Left ventricle myocardium inferior (tissue), 1 donor: ENCODE measurements around the gene CEP95. TPM values are rescaled to one million over a fixed set of nuclear protein-coding genes. Genes with fewer than 3 reads are reported as not detected.
"Not testable (repeated sequence)": the region's sequence is repeated elsewhere in the genome, so short reads cannot be mapped to it uniquely, and the experiment has no call there.

Source experiments
- DNase-seq: peaks from one replicate; pipeline ENCODE4 v3.0.0-alpha.2; 2020
- H3K27ac ChIP-seq: fragments of 200-600 bp; replicated peaks from 2 replicates; pipeline ENCODE4 v1.8.0; 2021
- H3K27me3 ChIP-seq: fragments of 200-600 bp; 2 replicates; pipeline ENCODE4 v1.8.0; 2021; ENCODE audit warnings: low read depth
- H3K36me3 ChIP-seq: fragments of 200-600 bp; 2 replicates; pipeline ENCODE4 v1.8.0; 2021
- H3K4me1 ChIP-seq: fragments of 200-600 bp; 2 replicates; pipeline ENCODE4 v1.8.0; 2021
- H3K4me3 ChIP-seq: fragments of 200-600 bp; 2 replicates; pipeline ENCODE4 v1.8.0; 2021; ENCODE audit warnings: mild to moderate bottlenecking, moderate library complexity
- H3K9me3 ChIP-seq: fragments of 200-600 bp; replicated peaks from 2 replicates; pipeline ENCODE4 v1.8.0; 2021
- intact Hi-C: fragments of 100-400 bp; cut with micrococcal nuclease; formaldehyde crosslinking; loops from one replicate; pipeline ENCODE4 v1.11.0; 2022
- total RNA-seq: library from RNA; stranded (reverse); fragmentation: NEBNext Ultra II Directional; extraction: Animal tissue kit (Norgen Biotek cat#: 25700); gene quantifications from one replicate; pipeline ENCODE4 v1.2.1, GENCODE V29; 2021
- TF ChIP-seq, protein P1 (sequence below): fragments of 200-600 bp; IDR thresholded peaks from 2 replicates; pipeline ENCODE4 v1.8.0; 2021; ENCODE audit warnings: antibody characterized with exemption, mild to moderate bottlenecking, borderline replicate concordance
- donor health status: DM: no; HTN: yes; CAD: no; lungs with severe emphysema.

CEP95 gene
- total RNA-seq, 1 donor from 2014 or later = 10.1 TPM

DNA sequence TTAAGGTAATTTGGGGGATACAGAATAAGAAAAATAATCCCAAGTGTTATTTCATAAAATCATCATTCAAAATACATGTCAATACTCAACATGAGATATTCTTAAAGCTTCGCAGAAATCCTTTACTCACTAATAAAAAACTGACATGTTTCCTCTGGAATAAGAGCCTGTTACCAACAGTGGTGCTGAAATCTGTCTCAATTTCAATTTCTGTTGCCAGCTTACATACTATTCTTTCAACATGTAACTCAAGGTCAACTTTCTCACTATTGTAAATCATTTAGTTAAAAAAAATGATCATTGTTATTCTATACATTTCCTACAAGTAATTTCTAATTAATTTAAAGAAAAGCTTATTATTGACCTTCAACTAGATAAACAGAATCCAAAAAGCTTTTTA is 67.9 kb downstream of the CEP95 start:
- DNase-seq = no peak
- TF ChIP-seq, protein P1, sequence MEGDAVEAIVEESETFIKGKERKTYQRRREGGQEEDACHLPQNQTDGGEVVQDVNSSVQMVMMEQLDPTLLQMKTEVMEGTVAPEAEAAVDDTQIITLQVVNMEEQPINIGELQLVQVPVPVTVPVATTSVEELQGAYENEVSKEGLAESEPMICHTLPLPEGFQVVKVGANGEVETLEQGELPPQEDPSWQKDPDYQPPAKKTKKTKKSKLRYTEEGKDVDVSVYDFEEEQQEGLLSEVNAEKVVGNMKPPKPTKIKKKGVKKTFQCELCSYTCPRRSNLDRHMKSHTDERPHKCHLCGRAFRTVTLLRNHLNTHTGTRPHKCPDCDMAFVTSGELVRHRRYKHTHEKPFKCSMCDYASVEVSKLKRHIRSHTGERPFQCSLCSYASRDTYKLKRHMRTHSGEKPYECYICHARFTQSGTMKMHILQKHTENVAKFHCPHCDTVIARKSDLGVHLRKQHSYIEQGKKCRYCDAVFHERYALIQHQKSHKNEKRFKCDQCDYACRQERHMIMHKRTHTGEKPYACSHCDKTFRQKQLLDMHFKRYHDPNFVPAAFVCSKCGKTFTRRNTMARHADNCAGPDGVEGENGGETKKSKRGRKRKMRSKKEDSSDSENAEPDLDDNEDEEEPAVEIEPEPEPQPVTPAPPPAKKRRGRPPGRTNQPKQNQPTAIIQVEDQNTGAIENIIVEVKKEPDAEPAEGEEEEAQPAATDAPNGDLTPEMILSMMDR = no peak
- peaks cover 6% of the 10 kb centered on the region for H3K4me1 ChIP-seq
- H3K27ac ChIP-seq = no peak overlapping the region
- H3K4me3 ChIP-seq = no peak overlapping the region
- intact Hi-C loops = no loop called here
- no peaks in the 10 kb centered on the region for H3K9me3 ChIP-seq
- no peaks in the 10 kb centered on the region for H3K27me3 ChIP-seq
- H3K36me3 ChIP-seq = peaks cover 41% of the 10 kb centered on the region

DNA sequence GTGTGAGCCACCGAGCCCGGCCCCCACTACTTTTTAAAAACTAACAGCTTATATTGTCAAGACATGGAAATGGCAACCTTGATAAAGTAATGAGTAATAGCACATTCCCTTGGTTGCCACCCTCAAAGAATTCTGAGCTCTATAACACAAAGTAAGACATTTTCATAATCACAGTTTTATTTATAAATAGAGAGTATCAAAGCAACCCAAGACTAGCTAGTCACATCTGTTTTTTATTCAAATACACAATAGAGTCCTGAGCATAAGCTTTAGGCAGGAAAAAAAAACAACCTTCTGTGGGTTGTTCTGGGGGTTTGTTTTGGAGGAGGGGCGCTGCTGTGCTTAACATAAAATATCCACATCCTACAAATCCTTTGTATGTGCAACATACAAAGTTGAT is 68.7 kb downstream of the CEP95 start:
- no peak for DNase-seq
- Histone ChIP-seq H3K4me1 (peaks cover 6% of the 10 kb centered on the region), H3K27ac (no peak overlapping the region), H3K9me3 (no peaks in the 10 kb centered on the region), H3K36me3 (peaks cover 43% of the 10 kb centered on the region), H3K27me3 (no peaks in the 10 kb centered on the region), H3K4me3 (no peak overlapping the region)
- TF ChIP-seq, protein P1 = no peak
- intact Hi-C loops = no loop called here

DNA sequence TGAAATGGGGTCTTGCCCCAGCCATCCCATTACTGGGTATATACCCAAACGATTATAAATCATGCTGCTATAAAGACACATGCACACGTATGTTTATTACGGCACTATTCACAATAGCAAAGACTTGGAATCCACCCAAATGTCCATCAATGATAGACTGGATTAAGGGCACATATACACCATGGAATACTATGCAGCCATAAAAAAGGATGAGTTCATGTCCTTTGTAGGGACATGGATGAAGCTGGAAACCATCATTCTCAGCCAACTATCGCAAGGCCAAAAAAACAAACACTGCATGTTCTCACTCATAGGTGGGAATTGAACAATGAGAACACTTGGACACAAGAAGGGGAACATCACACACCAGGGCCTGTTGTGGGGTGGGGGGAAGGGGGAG is 70.2 kb downstream of the CEP95 start:
- H3K27ac ChIP-seq, H3K4me3 ChIP-seq, H3K9me3 ChIP-seq, H3K4me1 ChIP-seq, H3K27me3 ChIP-seq, DNase-seq, intact Hi-C loops: not testable (repeated sequence)
- peaks cover 44% of the 10 kb centered on the region for H3K36me3 ChIP-seq

DNA sequence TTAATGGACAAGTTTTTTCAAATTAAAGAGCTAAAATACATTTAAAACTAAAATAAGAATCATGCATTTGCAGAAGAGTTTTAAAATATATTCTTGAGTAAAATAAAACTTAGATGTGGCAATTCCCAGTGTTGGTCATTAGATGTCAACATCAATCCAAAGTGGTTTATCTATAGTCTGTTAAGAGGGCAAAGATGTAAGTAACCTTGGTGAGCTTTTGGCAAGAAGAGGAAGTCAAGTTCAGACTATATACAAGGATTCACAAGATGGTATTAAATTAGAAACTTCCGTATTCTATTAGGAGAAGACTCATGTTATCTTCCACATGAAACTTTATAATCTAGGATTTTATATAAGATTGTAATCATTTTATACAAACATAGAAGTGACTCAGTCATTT is 73.1 kb downstream of the CEP95 start:
- Histone ChIP-seq H3K36me3 (peaks cover 67% of the 10 kb centered on the region), H3K27me3 (no peaks in the 10 kb centered on the region), H3K4me1 (no peaks in the 10 kb centered on the region), H3K9me3 (no peaks in the 10 kb centered on the region), H3K27ac (no peak overlapping the region), H3K4me3 (no peak overlapping the region)
- intact Hi-C loops = no loop called here
- TF ChIP-seq, protein P1 = no peak
- DNase-seq = no peak

DNA sequence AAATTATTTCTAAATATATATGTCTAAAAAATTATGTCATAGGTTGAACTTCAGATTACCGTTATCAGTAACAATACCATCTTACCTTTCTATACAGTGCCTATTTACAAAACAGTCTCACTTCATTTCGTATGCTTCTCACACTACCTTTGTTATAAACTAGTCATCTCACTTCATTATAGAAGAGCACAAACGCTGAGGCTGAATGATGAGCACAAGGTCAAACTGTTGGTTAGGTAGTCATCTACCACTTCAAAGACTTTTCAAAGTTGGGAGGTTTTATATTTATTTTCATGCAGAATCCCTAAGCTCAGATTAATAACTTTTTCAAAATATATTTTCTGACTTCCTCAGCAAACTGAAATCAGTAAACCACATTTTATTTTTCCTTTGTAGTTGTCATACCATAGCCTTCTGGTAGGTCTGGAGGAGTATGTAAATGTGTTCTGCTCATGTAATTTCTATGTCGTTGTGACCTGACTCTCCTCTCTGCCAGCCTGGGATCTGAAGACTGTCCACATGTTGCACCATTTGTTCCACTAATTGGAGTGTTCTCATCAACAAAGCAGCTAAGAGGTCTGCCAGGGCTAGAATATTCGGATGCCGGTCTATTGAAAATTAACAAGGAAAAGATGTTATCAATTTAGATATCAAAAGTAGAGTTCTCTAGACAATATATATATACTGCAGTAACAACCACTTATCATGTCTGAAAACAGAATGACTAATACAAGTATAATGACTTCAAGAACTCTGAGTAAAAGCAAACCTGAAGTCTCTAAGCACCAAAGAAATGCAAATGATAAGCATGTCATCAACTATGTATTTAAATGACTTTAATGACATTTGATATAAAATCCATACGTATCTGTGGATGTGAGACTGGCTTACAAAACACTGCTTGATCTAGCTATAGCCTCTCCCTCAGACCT is 73.9 kb downstream of the CEP95 start:
- H3K36me3 ChIP-seq = peaks cover 67% of the 10 kb centered on the region

More for the DNA sequence above, 73.9 kb downstream of the CEP95 start:
- Histone ChIP-seq H3K27me3 (no peaks in the 10 kb centered on the region), H3K4me3 (no peak overlapping the region), H3K4me1 (no peaks in the 10 kb centered on the region), H3K9me3 (no peaks in the 10 kb centered on the region), H3K27ac (no peak overlapping the region)
- intact Hi-C loops = no loop called here
- DNase-seq = no peak
- TF ChIP-seq, protein P1 = no peak
